Activated CD4-positive, alpha-beta T cell treated with anti-CD3 and anti-CD28 coated beads for 36 hours (primary cell): ENCODE measurements around the gene ARHGAP27. TPM values are rescaled to one million over a fixed set of nuclear protein-coding genes. Genes with fewer than 3 reads are reported as not detected.

Experiments
- ATAC-seq: fragments of 200-7000 bp; cut with Tn5 transposase; one replicate; pipeline ENCODE4 v1.10.0; 2021; ENCODE audit warnings: mild to moderate bottlenecking, moderate library complexity
- CTCF ChIA-PET: fragments of 350-600 bp; sonication (Branson Sonifier 250); formaldehyde crosslinking; loops from one replicate; lab custom pipeline; 2021; ENCODE audit warnings: antibody characterized with exemption; lab: Charles Lee
- POLR2A ChIA-PET: fragments of 350-600 bp; sonication (Branson Sonifier 250); formaldehyde crosslinking; loops from one replicate; lab custom pipeline; 2021; ENCODE audit warnings: antibody characterized with exemption, inconsistent platforms; lab: Charles Lee
- DNase-seq: peaks from one replicate; pipeline ENCODE4 v3.0.0-alpha.2; 2020
- H3K27ac Mint-ChIP-seq: one replicate; pipeline ENCODE4 v1.8.0; 2021; ENCODE audit warnings: mixed read lengths
- H3K27me3 Mint-ChIP-seq: one replicate; pipeline ENCODE4 v1.8.0; 2021; ENCODE audit warnings: mixed read lengths
- H3K36me3 Mint-ChIP-seq: one replicate; pipeline ENCODE4 v1.8.0; 2021; ENCODE audit warnings: low read depth, mixed read lengths
- H3K4me1 Mint-ChIP-seq: one replicate; pipeline ENCODE4 v1.8.0; 2021; ENCODE audit warnings: mixed read lengths
- H3K4me3 Mint-ChIP-seq: one replicate; pipeline ENCODE4 v1.8.0; 2021; ENCODE audit warnings: mild to moderate bottlenecking, moderate library complexity, mixed read lengths
- H3K9me3 Mint-ChIP-seq: one replicate; pipeline ENCODE4 v1.8.0; 2021; ENCODE audit warnings: low read depth, mixed read lengths
- intact Hi-C, 2 experiments: fragments of 100-400 bp; cut with DNase I in 1 of 2; cut with micrococcal nuclease in 1 of 2; formaldehyde crosslinking; loops; one replicate each; pipeline versions ENCODE4 v1.14.2 to v1.15.1; 2022 to 2024; cut with DNase I, micrococcal nuclease
- total RNA-seq, 2 experiments: library from RNA; stranded (reverse); gene quantifications; one replicate each; pipeline ENCODE4 v1.2.3, GENCODE V29; 2021

Gene ARHGAP27
- total RNA-seq, 2 experiments from 2014 or later: 43.2 to 43.5 TPM

- Mint-ChIP-seq H3K9me3 (no peaks in the 10 kb centered on the region), H3K27me3 (peaks cover 2% of the 10 kb centered on the region), H3K36me3 (no peaks in the 10 kb centered on the region), H3K4me1 (peaks cover 14% of the 10 kb centered on the region), H3K4me3 (no peak overlapping the region), H3K27ac (no peak overlapping the region)
- intact Hi-C loops: loop anchor here (5.0 kb wide), 3 partner anchors 72 to 127 kb away; partner anchors contain the start of genes MAP3K14 (in 1 of the 2) and SPATA32 (in 1 of the 2)
- ChIA-PET CTCF (interaction anchor here (0.6 to 10.9 kb wide), 13 partner anchors 12 to 478 kb away, joined by 3 to 167 read pairs (median 3); partner anchors contain the start of gene MAP3K14), POLR2A (no interaction called here)
- DNase-seq: no peak
- no peak for ATAC-seq
Observed at GRCh38 chr17:45389354-45389753, 43.3 kb downstream of the ARHGAP27 start.

GRCh38 chr17:45388604-45389325 lies 43.9 kb downstream of the ARHGAP27 start:
- Mint-ChIP-seq H3K36me3 (no peaks in the 10 kb centered on the region), H3K9me3 (no peaks in the 10 kb centered on the region), H3K4me3 (no peak overlapping the region), H3K4me1 (peaks cover 14% of the 10 kb centered on the region), H3K27me3 (peaks cover 2% of the 10 kb centered on the region), H3K27ac (no peak overlapping the region)
- ATAC-seq (no peak), DNase-seq (no peak)
- intact Hi-C loops: loop anchor here (5.0 kb wide), 3 partner anchors 71 to 126 kb away; partner anchors contain the start of genes MAP3K14 (in 1 of the 2) and SPATA32 (in 1 of the 2)
- ChIA-PET CTCF (interaction anchor here (0.6 to 10.9 kb wide), 12 partner anchors 13 to 478 kb away, joined by 3 to 167 read pairs (median 4); partner anchors contain the start of gene MAP3K14), POLR2A (no interaction called here)

- ChIA-PET POLR2A (no interaction called here), CTCF (interaction anchor here (0.6 to 10.9 kb wide), 11 partner anchors 13 to 633 kb away, joined by 3 to 167 read pairs (median 4); no protein-coding TSS in a partner anchor)
- peaks cover 14% of the 10 kb centered on the region for H3K4me1 Mint-ChIP-seq
- H3K36me3 Mint-ChIP-seq: no peaks in the 10 kb centered on the region
- intact Hi-C loops: loop anchor here (5.0 kb wide), 3 partner anchors 70 to 125 kb away; partner anchors contain the start of genes MAP3K14 (in 1 of the 2) and SPATA32 (in 1 of the 2)
- no peak for ATAC-seq
- no peak overlapping the region for H3K4me3 Mint-ChIP-seq
- no peak overlapping the region for H3K27ac Mint-ChIP-seq
- peaks cover 4% of the 10 kb centered on the region for H3K27me3 Mint-ChIP-seq
- DNase-seq: no peak
- no peaks in the 10 kb centered on the region for H3K9me3 Mint-ChIP-seq
Observed at GRCh38 chr17:45387739-45388138, 44.9 kb downstream of the ARHGAP27 start.

- DNase-seq (no peak), ATAC-seq (no peak)
- peaks cover 4% of the 10 kb centered on the region for H3K27me3 Mint-ChIP-seq
- ChIA-PET CTCF (interaction anchor here (0.9 to 10.9 kb wide), 21 partner anchors 8 to 167 kb away, joined by 3 to 167 read pairs (median 6); no protein-coding TSS in a partner anchor), POLR2A (no interaction called here)
- no peak overlapping the region for H3K4me3 Mint-ChIP-seq
- H3K36me3 Mint-ChIP-seq: no peaks in the 10 kb centered on the region
- intact Hi-C loops: loop anchor here (5.0 kb wide), 3 partner anchors 69 to 124 kb away; partner anchors contain the start of genes MAP3K14 (in 1 of the 2) and SPATA32 (in 1 of the 2)
- H3K9me3 Mint-ChIP-seq: no peaks in the 10 kb centered on the region
- H3K27ac Mint-ChIP-seq: no peak overlapping the region
- H3K4me1 Mint-ChIP-seq: peaks cover 14% of the 10 kb centered on the region
Observed at GRCh38 chr17:45386178-45386577, 46.5 kb downstream of the ARHGAP27 start.

GRCh38 chr17:45385331-45385997 lies 47.2 kb downstream of the ARHGAP27 start:
- peak overlapping the region; percentile 71 for H3K27ac Mint-ChIP-seq
- POLR2A ChIA-PET: interaction anchor here (0.6 kb wide), 1 partner anchor 170 kb away, joined by 3 read pairs; no protein-coding TSS in a partner anchor
- peak; percentile 96 for DNase-seq
- H3K9me3 Mint-ChIP-seq: no peaks in the 10 kb centered on the region
- no peak overlapping the region for H3K4me3 Mint-ChIP-seq
- ATAC-seq: peak; percentile 96
- intact Hi-C loops: loop anchor here (1.0 to 5.0 kb wide), 8 partner anchors 67 to 250 kb away; partner anchors contain the start of genes ACBD4 (in 1 of the 2), MAP3K14 (in 1 of the 2) and SPATA32 (in 1 of the 2)
- H3K36me3 Mint-ChIP-seq: no peaks in the 10 kb centered on the region
- CTCF ChIA-PET: interaction anchor here (0.5 to 10.9 kb wide), 29 partner anchors 9 to 810 kb away, joined by 3 to 167 read pairs (median 4); partner anchors contain the start of genes ACBD4 and MAP3K14
- H3K4me1 Mint-ChIP-seq: peaks cover 14% of the 10 kb centered on the region
- H3K27me3 Mint-ChIP-seq: peaks cover 4% of the 10 kb centered on the region

GRCh38 chr17:45384789-45385262 lies 47.8 kb downstream of the ARHGAP27 start:
- CTCF ChIA-PET: interaction anchor here (0.5 to 10.9 kb wide), 27 partner anchors 9 to 809 kb away, joined by 3 to 167 read pairs (median 4); partner anchors contain the start of genes ACBD4 and MAP3K14
- ATAC-seq (no peak), DNase-seq (no peak)
- Mint-ChIP-seq H3K4me3 (no peak overlapping the region), H3K9me3 (no peaks in the 10 kb centered on the region), H3K27ac (no peak overlapping the region), H3K4me1 (peaks cover 14% of the 10 kb centered on the region), H3K27me3 (peaks cover 4% of the 10 kb centered on the region), H3K36me3 (no peaks in the 10 kb centered on the region)
- intact Hi-C loops: loop anchor here (1.0 to 5.0 kb wide), 8 partner anchors 66 to 250 kb away; partner anchors contain the start of genes ACBD4 (in 1 of the 2), MAP3K14 (in 1 of the 2) and SPATA32 (in 1 of the 2)
- POLR2A ChIA-PET: interaction anchor here (0.6 kb wide), 1 partner anchor 170 kb away, joined by 3 read pairs; no protein-coding TSS in a partner anchor

- H3K27ac Mint-ChIP-seq: no peak overlapping the region
Observed at GRCh38 chr17:45384047-45384788, 48.5 kb downstream of the ARHGAP27 start.

GRCh38 chr17:45383003-45383402 lies 49.7 kb downstream of the ARHGAP27 start:
- peaks cover 7% of the 10 kb centered on the region for H3K4me1 Mint-ChIP-seq
- intact Hi-C loops: no loop called here
- H3K4me3 Mint-ChIP-seq: no peak overlapping the region
- ATAC-seq: no peak
- POLR2A ChIA-PET: no interaction called here
- no peak overlapping the region for H3K27ac Mint-ChIP-seq
- no peak for DNase-seq
- H3K36me3 Mint-ChIP-seq: no peaks in the 10 kb centered on the region
- peaks cover 4% of the 10 kb centered on the region for H3K27me3 Mint-ChIP-seq
- CTCF ChIA-PET: interaction anchor here (0.9 to 5.1 kb wide), 3 partner anchors 106 to 164 kb away, joined by 3 to 41 read pairs (median 22); no protein-coding TSS in a partner anchor
- no peaks in the 10 kb centered on the region for H3K9me3 Mint-ChIP-seq

More at GRCh38 chr17:45384047-45384788, 48.5 kb downstream of the ARHGAP27 start:
- H3K36me3 Mint-ChIP-seq: no peaks in the 10 kb centered on the region
- H3K9me3 Mint-ChIP-seq: no peaks in the 10 kb centered on the region
- POLR2A ChIA-PET: interaction anchor here (0.5 kb wide), 1 partner anchor 101 kb away, joined by 3 read pairs; no protein-coding TSS in a partner anchor
- peaks cover 4% of the 10 kb centered on the region for H3K27me3 Mint-ChIP-seq
- peaks cover 18% of the 10 kb centered on the region for H3K4me1 Mint-ChIP-seq
- no peak overlapping the region for H3K4me3 Mint-ChIP-seq
- intact Hi-C loops: loop anchor here in 1 of 2 experiments (2.0 kb wide), 1 partner anchor 65 kb away; no protein-coding TSS in a partner anchor
- DNase-seq (no peak), ATAC-seq (no peak)
- CTCF ChIA-PET: interaction anchor here (0.6 to 10.9 kb wide), 21 partner anchors 14 to 502 kb away, joined by 3 to 167 read pairs (median 4); partner anchors contain the start of gene MAP3K14

GRCh38 chr17:45382226-45382625 lies 50.4 kb downstream of the ARHGAP27 start:
- Mint-ChIP-seq H3K4me1 (peaks cover 7% of the 10 kb centered on the region), H3K27ac (no peak overlapping the region), H3K36me3 (no peaks in the 10 kb centered on the region), H3K27me3 (peaks cover 3% of the 10 kb centered on the region), H3K4me3 (no peak overlapping the region), H3K9me3 (no peaks in the 10 kb centered on the region)
- CTCF ChIA-PET: interaction anchor here (1.0 to 5.1 kb wide), 5 partner anchors 23 to 163 kb away, joined by 3 to 41 read pairs (median 3); no protein-coding TSS in a partner anchor
- DNase-seq (no peak), ATAC-seq (no peak)
- POLR2A ChIA-PET: interaction anchor here (0.9 kb wide), 1 partner anchor 68 kb away, joined by 5 read pairs; no protein-coding TSS in a partner anchor
- intact Hi-C loops: no loop called here

- DNase-seq: no peak
- intact Hi-C loops: no loop called here
- Mint-ChIP-seq H3K27ac (no peak overlapping the region), H3K36me3 (no peaks in the 10 kb centered on the region), H3K4me1 (peaks cover 7% of the 10 kb centered on the region), H3K9me3 (no peaks in the 10 kb centered on the region), H3K4me3 (no peak overlapping the region), H3K27me3 (peaks cover 3% of the 10 kb centered on the region)
- CTCF ChIA-PET: interaction anchor here (0.6 to 5.1 kb wide), 9 partner anchors 13 to 246 kb away, joined by 3 to 41 read pairs (median 3); partner anchors contain the start of gene ACBD4
- POLR2A ChIA-PET: interaction anchor here (0.5 kb wide), 1 partner anchor 69 kb away, joined by 3 read pairs; no protein-coding TSS in a partner anchor
- no peak for ATAC-seq
Observed at GRCh38 chr17:45380991-45381390, 51.7 kb downstream of the ARHGAP27 start.
